Measurements from ENCODE around the gene CD14.
"Not testable (repeated sequence)": the region's sequence is repeated elsewhere in the genome, so short reads cannot be mapped to it uniquely, and the experiment has no call there.

Gene CD14

GRCh38 chr5:140633021-140633471, at the start of gene CD14:
CD14 (minus strand) TSS chr5:140633175; CDS start chr5:140633071, 104 bp downstream.
- no peak for DNase-seq (ENCODE audit: low read depth in 1 of 2, low spot score in 1 of 2)

- no peak for DNase-seq (ENCODE audit: low read depth in 1 of 2, low spot score in 1 of 2)
These were observed 46.0 kb upstream of the CD14 start for GRCh38 chr5:140678993-140679392.

- DNase-seq (ENCODE audit: low read depth in 1 of 2, low spot score in 1 of 2): no peak
These were observed 45.0 kb upstream of the CD14 start for GRCh38 chr5:140677947-140678346.

- DNase-seq (ENCODE audit: low read depth in 1 of 2, low spot score in 1 of 2): no peak
These were observed 41.7 kb upstream of the CD14 start for GRCh38 chr5:140674629-140675028.

GRCh38 chr5:140674211-140674610, 41.2 kb upstream of the CD14 start:
- no peak for DNase-seq (ENCODE audit: low read depth in 1 of 2, low spot score in 1 of 2)

GRCh38 chr5:140673187-140673976, 40.4 kb upstream of the CD14 start, which contains the start of gene DND1:
DND1 (minus strand) TSS chr5:140673576; CDS start chr5:140673542, 34 bp downstream.
- DNase-seq (ENCODE audit: low read depth in 1 of 2, low spot score in 1 of 2): no peak

GRCh38 chr5:140672455-140673186, 39.6 kb upstream of the CD14 start:
- no peak for DNase-seq (ENCODE audit: low read depth in 1 of 2, low spot score in 1 of 2)

- DNase-seq (ENCODE audit: low read depth in 1 of 2, low spot score in 1 of 2): no peak
These were observed 38.6 kb upstream of the CD14 start for GRCh38 chr5:140671472-140672125.

- not testable (repeated sequence) for DNase-seq (ENCODE audit: low read depth in 1 of 2, low spot score in 1 of 2)
These were observed 38.1 kb upstream of the CD14 start for GRCh38 chr5:140671035-140671434.

GRCh38 chr5:140664359-140665119, 31.6 kb upstream of the CD14 start, which contains the start of gene WDR55:
WDR55 (plus strand) TSS chr5:140664904; CDS start chr5:140664913, 9 bp downstream.
- DNase-seq (ENCODE audit: low read depth in 1 of 2, low spot score in 1 of 2): peak; percentile 87 to 94

- DNase-seq (ENCODE audit: low read depth in 1 of 2, low spot score in 1 of 2): no peak
These were observed 31.0 kb upstream of the CD14 start for GRCh38 chr5:140664030-140664358.

- DNase-seq (ENCODE audit: low read depth in 1 of 2, low spot score in 1 of 2): not testable (repeated sequence)
These were observed 27.4 kb upstream of the CD14 start for GRCh38 chr5:140660371-140660770.

GRCh38 chr5:140658870-140659269, 25.9 kb upstream of the CD14 start:
- DNase-seq (ENCODE audit: low read depth in 1 of 2, low spot score in 1 of 2): no peak

GRCh38 chr5:140647042-140647419, 14.1 kb upstream of the CD14 start:
- no peak for DNase-seq (ENCODE audit: low read depth in 1 of 2, low spot score in 1 of 2)

- DNase-seq (ENCODE audit: low read depth in 1 of 2, low spot score in 1 of 2): no peak
These were observed 9.7 kb upstream of the CD14 start for GRCh38 chr5:140642718-140643117.

GRCh38 chr5:140641716-140642115, 8.7 kb upstream of the CD14 start:
- no peak for DNase-seq (ENCODE audit: low read depth in 1 of 2, low spot score in 1 of 2)

- peak; percentile 91 to 98 for DNase-seq (ENCODE audit: low read depth in 1 of 2, low spot score in 1 of 2)
These were observed 6.4 kb upstream of the CD14 start, which contains the start of gene TMCO6 for GRCh38 chr5:140639148-140639981. TMCO6 (plus strand) TSS chr5:140639451; CDS start chr5:140639528, 77 bp downstream.

- not testable (repeated sequence) for DNase-seq (ENCODE audit: low read depth in 1 of 2, low spot score in 1 of 2)
These were observed 5.8 kb upstream of the CD14 start for GRCh38 chr5:140638898-140639147.

- DNase-seq (ENCODE audit: low read depth in 1 of 2, low spot score in 1 of 2): no peak
These were observed 4.6 kb upstream of the CD14 start for GRCh38 chr5:140637371-140638100.
